OCI-LY7 (cell line): ENCODE data around the gene UBE3A.

Source experiments
- CTCF ChIP-seq: fragments of 200-600 bp; sonication (generic); conservative IDR thresholded peaks from 2 replicates; pipeline ENCODE4 v1.5.1; 2014; ENCODE audit warnings: mild to moderate bottlenecking, antibody characterized with exemption, low read length, moderate library complexity, mixed read lengths
- EZH2phosphoT487 ChIP-seq: fragments of 200-600 bp; sonication (generic); IDR thresholded peaks from 2 replicates; pipeline ENCODE4 v1.6.1; 2018; ENCODE audit warnings: low read depth, borderline replicate concordance, mild to moderate bottlenecking, mixed run types, antibody characterized with exemption, low read length, moderate library complexity, mixed read lengths

GRCh38 chr15:25331404-25331803 lies 107.4 kb downstream of the UBE3A start:
- TF ChIP-seq EZH2phosphoT487: no peak
- TF ChIP-seq CTCF: no peak
